LNCaP clone FGC (cell line): ENCODE results near the gene TNRC6A.

Experiments used
- DNase-seq: peaks from one replicate; pipeline ENCODE4 v3.0.0-alpha.2; 2011; ENCODE audit warnings: low read depth
- H3K4me3 ChIP-seq: 2 replicates; pipeline ENCODE4 v1.5.1; 2011; ENCODE audit warnings: mild to moderate bottlenecking, low read depth, low read length, control low read depth
- CTCF ChIP-seq: IDR thresholded peaks from 2 replicates; pipeline ENCODE4 v1.5.1; 2012; ENCODE audit warnings: mild to moderate bottlenecking; ENCODE audit not compliant: control insufficient read depth, insufficient read depth; ENCODE audit errors: extremely low read depth

Gene TNRC6A

GRCh38 chr16:24729243-24729950 lies at the start of gene TNRC6A:
TNRC6A (plus strand) TSS chr16:24729651; CDS start chr16:24729842, 191 bp downstream.
- H3K4me3 ChIP-seq: peak within 1 kb of the TSS; percentile 87
- DNase-seq: no peak
- no peak; the same call in 1 of the 2 replicates for TF ChIP-seq CTCF

GRCh38 chr16:24681793-24682192 lies 47.7 kb upstream of the TNRC6A start:
- H3K4me3 ChIP-seq: no peak overlapping the region
- no peak for DNase-seq
- TF ChIP-seq CTCF: no peak

GRCh38 chr16:24683250-24683649 lies 46.2 kb upstream of the TNRC6A start:
- DNase-seq: no peak
- no peak for TF ChIP-seq CTCF
- H3K4me3 ChIP-seq: no peak overlapping the region

- TF ChIP-seq CTCF: no peak
- no peak overlapping the region for H3K4me3 ChIP-seq
- DNase-seq: no peak
Observed at GRCh38 chr16:24683847-24684493, 45.5 kb upstream of the TNRC6A start.

- no peak for DNase-seq
Observed at GRCh38 chr16:24685539-24686432, 43.7 kb upstream of the TNRC6A start.

GRCh38 chr16:24686678-24687077 lies 42.8 kb upstream of the TNRC6A start:
- no peak for DNase-seq
- TF ChIP-seq CTCF: no peak
- H3K4me3 ChIP-seq: no peak overlapping the region

More at GRCh38 chr16:24685539-24686432, 43.7 kb upstream of the TNRC6A start:
- no peak for TF ChIP-seq CTCF
- no peak overlapping the region for H3K4me3 ChIP-seq
